B cell (primary cell): ENCODE data around the gene GALC.

Source experiments
- EZH2 ChIP-seq: IDR thresholded peaks from 2 replicates; pipeline ENCODE4 v1.6.1; 2012; ENCODE audit warnings: borderline replicate concordance, low read depth, mild to moderate bottlenecking, moderate library complexity, low read length; ENCODE audit not compliant: insufficient read depth, poor library complexity, severe bottlenecking
- TF ChIP-seq, protein P1 (sequence below): fragments of 200-600 bp; IDR thresholded peaks from one replicate; pipeline ENCODE4 v1.8.0; 2022; ENCODE audit warnings: antibody characterized with exemption, mild to moderate bottlenecking

DNA sequence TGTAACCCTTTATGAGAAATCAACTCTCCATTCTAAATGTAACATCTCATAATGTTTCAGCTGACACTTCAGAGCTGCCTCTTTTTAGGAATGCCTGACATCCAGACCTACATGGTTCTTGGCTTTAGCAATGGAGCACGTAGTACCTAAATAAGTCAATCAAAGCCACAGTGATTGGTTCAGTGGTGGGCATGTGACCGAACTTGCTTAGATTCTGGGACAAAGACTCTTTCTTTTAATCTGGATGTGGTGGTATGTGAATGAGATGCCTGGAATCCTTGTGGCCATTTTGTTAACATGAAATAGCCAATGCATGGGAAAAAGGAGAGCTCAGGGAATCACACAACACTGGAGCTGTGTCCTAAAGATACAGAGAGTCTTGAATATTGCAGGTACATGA is 23.8 kb upstream of the GALC start:
- TF ChIP-seq, protein P1, sequence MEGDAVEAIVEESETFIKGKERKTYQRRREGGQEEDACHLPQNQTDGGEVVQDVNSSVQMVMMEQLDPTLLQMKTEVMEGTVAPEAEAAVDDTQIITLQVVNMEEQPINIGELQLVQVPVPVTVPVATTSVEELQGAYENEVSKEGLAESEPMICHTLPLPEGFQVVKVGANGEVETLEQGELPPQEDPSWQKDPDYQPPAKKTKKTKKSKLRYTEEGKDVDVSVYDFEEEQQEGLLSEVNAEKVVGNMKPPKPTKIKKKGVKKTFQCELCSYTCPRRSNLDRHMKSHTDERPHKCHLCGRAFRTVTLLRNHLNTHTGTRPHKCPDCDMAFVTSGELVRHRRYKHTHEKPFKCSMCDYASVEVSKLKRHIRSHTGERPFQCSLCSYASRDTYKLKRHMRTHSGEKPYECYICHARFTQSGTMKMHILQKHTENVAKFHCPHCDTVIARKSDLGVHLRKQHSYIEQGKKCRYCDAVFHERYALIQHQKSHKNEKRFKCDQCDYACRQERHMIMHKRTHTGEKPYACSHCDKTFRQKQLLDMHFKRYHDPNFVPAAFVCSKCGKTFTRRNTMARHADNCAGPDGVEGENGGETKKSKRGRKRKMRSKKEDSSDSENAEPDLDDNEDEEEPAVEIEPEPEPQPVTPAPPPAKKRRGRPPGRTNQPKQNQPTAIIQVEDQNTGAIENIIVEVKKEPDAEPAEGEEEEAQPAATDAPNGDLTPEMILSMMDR: no peak
- no peak for TF ChIP-seq EZH2
